HEK293 (cell line): ENCODE data around the gene ITPRIPL2.

Experiments used
- CTCF ChIA-PET: fragments of 350-600 bp; formaldehyde crosslinking; extraction: SDS; loops from one replicate; lab custom pipeline; 2021; ENCODE audit warnings: antibody characterized with exemption; lab: Yijun Ruan, JAX
- POLR2A ChIA-PET: fragments of 300-600 bp; formaldehyde crosslinking; extraction: SDS; loops from one replicate; lab custom pipeline; 2020; ENCODE audit warnings: antibody characterized with exemption, inconsistent platforms; lab: Yijun Ruan, JAX
- H3K27ac ChIP-seq: fragments of 200-500 bp; sonication (Bioruptor generic); 2 replicates; pipeline ENCODE4 v1.5.1; 2014; ENCODE audit warnings: low read depth, low read length, control low read depth, inconsistent platforms; ENCODE audit errors: extremely low read depth
- H3K36me3 ChIP-seq, 2 experiments: fragments of 200-500 bp in 1 of 2; sonication (Bioruptor generic) in 1 of 2; 1 replicate in 1 of 2; 2 replicates in 1 of 2; pipeline ENCODE4 v1.5.1; 2014 to 2017; ENCODE audit warnings: inconsistent platforms in 2 of 2, low read length in 2 of 2; ENCODE audit not compliant: control insufficient read depth in 2 of 2, insufficient read depth in 1 of 2
- H3K4me1 ChIP-seq: fragments of 200-500 bp; sonication (Bioruptor generic); 2 replicates; pipeline ENCODE4 v1.5.1; 2014; ENCODE audit warnings: mild to moderate bottlenecking, low read length, inconsistent platforms; ENCODE audit not compliant: control insufficient read depth, insufficient read depth
- H3K4me3 ChIP-seq: 2 replicates; pipeline ENCODE4 v1.5.1; 2011; ENCODE audit warnings: low read depth, mild to moderate bottlenecking, control low read depth, low read length, moderate library complexity
- H3K9me3 ChIP-seq: fragments of 200-500 bp; sonication (Bioruptor generic); 2 replicates; pipeline ENCODE4 v1.5.1; 2014; ENCODE audit warnings: low read depth, low read length, inconsistent platforms; ENCODE audit not compliant: control insufficient read depth, insufficient read depth
- KLF9 ChIP-seq: fragments of 450-650 bp; formaldehyde crosslinking; IDR thresholded peaks from 2 replicates; pipeline ENCODE4 v1.5.1; 2016; ENCODE audit warnings: missing biosample characterization, missing genetic modification characterization, low read depth
- OSR2 ChIP-seq: fragments of 450-650 bp; formaldehyde crosslinking; IDR thresholded peaks from 2 replicates; pipeline ENCODE4 v1.5.1; 2016; ENCODE audit warnings: missing biosample characterization, missing genetic modification characterization
- YY1 ChIP-seq: fragments of 450-650 bp; formaldehyde crosslinking; IDR thresholded peaks from 2 replicates; pipeline ENCODE4 v1.5.1; 2018; ENCODE audit warnings: missing biosample characterization, missing genetic modification characterization
- ZBTB17 ChIP-seq: fragments of 450-650 bp; formaldehyde crosslinking; IDR thresholded peaks from 2 replicates; pipeline ENCODE4 v1.5.1; 2016; ENCODE audit warnings: missing biosample characterization, missing genetic modification characterization
- ZBTB7A ChIP-seq: fragments of 450-650 bp; formaldehyde crosslinking; IDR thresholded peaks from 2 replicates; pipeline ENCODE4 v1.5.1; 2016; ENCODE audit warnings: low read depth, missing biosample characterization, missing genetic modification characterization
- ZNF2 ChIP-seq: fragments of 450-650 bp; formaldehyde crosslinking; IDR thresholded peaks from 2 replicates; pipeline ENCODE4 v1.5.1; 2016; ENCODE audit warnings: missing biosample characterization, missing genetic modification characterization
- ZNF266 ChIP-seq: fragments of 450-650 bp; formaldehyde crosslinking; IDR thresholded peaks from 2 replicates; pipeline ENCODE4 v1.5.1; 2016; ENCODE audit warnings: missing biosample characterization, missing genetic modification characterization, low read depth
- ZNF341 ChIP-seq: fragments of 450-650 bp; formaldehyde crosslinking; IDR thresholded peaks from 2 replicates; pipeline ENCODE4; 2016; ENCODE audit warnings: low read depth, missing biosample characterization, missing genetic modification characterization
- ZNF426 ChIP-seq: fragments of 450-650 bp; formaldehyde crosslinking; IDR thresholded peaks from 2 replicates; pipeline ENCODE4 v1.5.1; 2017; ENCODE audit warnings: missing biosample characterization, missing genetic modification characterization, mild to moderate bottlenecking, inconsistent platforms, moderate library complexity
- ZNF585B ChIP-seq: fragments of 450-650 bp; formaldehyde crosslinking; IDR thresholded peaks from 2 replicates; pipeline ENCODE4 v1.5.1; 2016; ENCODE audit warnings: missing biosample characterization, missing genetic modification characterization
- TF ChIP-seq, protein P1 (sequence below): fragments of 450-650 bp; formaldehyde crosslinking; IDR thresholded peaks from 2 replicates; pipeline ENCODE4 v1.5.1; 2016; ENCODE audit warnings: missing biosample characterization, missing genetic modification characterization
- TF ChIP-seq, protein P2 (sequence below): fragments of 450-650 bp; formaldehyde crosslinking; conservative IDR thresholded peaks from 2 replicates; pipeline ENCODE4 v1.5.1; 2016; ENCODE audit warnings: low read depth, missing biosample characterization, missing genetic modification characterization

ITPRIPL2 gene

DNA sequence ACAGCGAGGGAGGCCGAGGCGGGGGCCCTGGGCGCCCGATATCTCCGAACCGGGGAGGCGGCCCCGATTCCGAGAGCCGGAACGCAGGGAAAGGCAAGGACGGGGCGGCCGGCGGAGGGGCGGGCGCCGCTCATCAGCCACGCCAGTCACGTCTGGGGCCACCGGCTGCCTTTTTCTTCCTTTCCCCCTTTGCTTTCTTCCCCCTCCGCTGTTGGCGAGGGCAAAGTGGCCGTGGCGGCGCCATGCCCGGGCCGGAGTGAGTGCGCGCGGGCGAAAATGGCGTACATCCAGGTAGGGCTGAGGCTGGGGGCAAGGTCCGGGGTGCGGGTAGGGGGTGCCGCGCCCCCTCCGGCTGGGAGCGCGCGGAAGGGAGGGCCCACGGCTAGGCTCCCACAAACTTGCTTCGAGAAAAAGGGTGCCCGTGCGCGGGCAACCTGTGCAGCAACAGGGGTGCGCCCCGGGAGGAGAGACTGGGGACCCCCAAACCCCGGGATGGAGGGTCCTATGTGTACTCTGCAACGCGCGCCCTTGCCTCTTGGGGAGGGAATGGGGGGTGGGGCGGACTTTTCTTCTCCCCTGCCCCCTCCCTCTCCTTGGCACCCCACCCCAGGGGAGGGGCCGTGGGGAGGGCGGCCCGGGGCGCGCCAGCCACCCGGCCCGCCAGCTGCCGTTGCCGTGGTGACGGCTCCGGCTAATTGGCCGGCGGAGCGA lies 54.8 kb downstream of the ITPRIPL2 start (continued):
- TF ChIP-seq, protein P1, sequence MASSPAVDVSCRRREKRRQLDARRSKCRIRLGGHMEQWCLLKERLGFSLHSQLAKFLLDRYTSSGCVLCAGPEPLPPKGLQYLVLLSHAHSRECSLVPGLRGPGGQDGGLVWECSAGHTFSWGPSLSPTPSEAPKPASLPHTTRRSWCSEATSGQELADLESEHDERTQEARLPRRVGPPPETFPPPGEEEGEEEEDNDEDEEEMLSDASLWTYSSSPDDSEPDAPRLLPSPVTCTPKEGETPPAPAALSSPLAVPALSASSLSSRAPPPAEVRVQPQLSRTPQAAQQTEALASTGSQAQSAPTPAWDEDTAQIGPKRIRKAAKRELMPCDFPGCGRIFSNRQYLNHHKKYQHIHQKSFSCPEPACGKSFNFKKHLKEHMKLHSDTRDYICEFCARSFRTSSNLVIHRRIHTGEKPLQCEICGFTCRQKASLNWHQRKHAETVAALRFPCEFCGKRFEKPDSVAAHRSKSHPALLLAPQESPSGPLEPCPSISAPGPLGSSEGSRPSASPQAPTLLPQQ: peak; percentile 56
- no peak for TF ChIP-seq OSR2 (tag by site-specific recombination)
- peak; percentile 46; the same call in 1 of the 2 replicates for TF ChIP-seq KLF9 (tag by site-specific recombination)
- peak; percentile 83 for TF ChIP-seq YY1 (tag by site-specific recombination)
- TF ChIP-seq ZNF266 (tag by site-specific recombination): no peak
- no peak for TF ChIP-seq ZNF2 (tag by site-specific recombination)
- TF ChIP-seq ZBTB17: no peak
- peak; percentile 72 for TF ChIP-seq ZBTB7A (tag by site-specific recombination)
- no peak for TF ChIP-seq ZNF585B

DNA sequence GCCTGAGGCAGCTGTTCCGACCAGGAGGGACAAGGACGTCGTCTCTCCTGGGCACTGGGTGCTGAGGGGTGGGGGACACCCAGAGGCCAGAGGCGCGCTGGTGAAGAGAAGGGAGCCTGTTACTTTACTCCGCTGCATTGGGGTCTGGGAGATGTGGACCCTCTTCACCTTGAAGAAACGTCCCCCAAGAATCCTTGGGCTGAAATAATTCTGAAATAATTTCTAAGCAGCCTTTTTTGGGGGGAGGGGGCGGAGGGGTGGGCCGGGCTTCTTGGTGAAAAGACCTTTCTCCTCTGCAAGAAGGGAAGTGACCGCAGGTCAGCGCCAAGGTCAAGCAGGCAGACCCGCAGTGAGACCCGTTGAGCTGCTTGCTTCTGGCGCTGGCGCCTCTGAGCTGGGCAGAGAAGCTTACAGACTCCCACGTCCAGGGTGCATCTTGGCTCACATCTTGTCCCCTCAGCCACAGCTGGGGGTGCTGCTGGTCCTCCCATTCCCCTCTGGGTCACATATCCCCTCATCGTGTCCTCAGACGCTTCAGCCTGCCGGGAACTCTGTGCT lies 55.4 kb downstream of the ITPRIPL2 start:
- no peaks in the 10 kb centered on the region for H3K9me3 ChIP-seq
- TF ChIP-seq ZNF341 (tag by site-specific recombination) (peak; percentile 4), ZNF585B (no peak)
- TF ChIP-seq, protein P2, sequence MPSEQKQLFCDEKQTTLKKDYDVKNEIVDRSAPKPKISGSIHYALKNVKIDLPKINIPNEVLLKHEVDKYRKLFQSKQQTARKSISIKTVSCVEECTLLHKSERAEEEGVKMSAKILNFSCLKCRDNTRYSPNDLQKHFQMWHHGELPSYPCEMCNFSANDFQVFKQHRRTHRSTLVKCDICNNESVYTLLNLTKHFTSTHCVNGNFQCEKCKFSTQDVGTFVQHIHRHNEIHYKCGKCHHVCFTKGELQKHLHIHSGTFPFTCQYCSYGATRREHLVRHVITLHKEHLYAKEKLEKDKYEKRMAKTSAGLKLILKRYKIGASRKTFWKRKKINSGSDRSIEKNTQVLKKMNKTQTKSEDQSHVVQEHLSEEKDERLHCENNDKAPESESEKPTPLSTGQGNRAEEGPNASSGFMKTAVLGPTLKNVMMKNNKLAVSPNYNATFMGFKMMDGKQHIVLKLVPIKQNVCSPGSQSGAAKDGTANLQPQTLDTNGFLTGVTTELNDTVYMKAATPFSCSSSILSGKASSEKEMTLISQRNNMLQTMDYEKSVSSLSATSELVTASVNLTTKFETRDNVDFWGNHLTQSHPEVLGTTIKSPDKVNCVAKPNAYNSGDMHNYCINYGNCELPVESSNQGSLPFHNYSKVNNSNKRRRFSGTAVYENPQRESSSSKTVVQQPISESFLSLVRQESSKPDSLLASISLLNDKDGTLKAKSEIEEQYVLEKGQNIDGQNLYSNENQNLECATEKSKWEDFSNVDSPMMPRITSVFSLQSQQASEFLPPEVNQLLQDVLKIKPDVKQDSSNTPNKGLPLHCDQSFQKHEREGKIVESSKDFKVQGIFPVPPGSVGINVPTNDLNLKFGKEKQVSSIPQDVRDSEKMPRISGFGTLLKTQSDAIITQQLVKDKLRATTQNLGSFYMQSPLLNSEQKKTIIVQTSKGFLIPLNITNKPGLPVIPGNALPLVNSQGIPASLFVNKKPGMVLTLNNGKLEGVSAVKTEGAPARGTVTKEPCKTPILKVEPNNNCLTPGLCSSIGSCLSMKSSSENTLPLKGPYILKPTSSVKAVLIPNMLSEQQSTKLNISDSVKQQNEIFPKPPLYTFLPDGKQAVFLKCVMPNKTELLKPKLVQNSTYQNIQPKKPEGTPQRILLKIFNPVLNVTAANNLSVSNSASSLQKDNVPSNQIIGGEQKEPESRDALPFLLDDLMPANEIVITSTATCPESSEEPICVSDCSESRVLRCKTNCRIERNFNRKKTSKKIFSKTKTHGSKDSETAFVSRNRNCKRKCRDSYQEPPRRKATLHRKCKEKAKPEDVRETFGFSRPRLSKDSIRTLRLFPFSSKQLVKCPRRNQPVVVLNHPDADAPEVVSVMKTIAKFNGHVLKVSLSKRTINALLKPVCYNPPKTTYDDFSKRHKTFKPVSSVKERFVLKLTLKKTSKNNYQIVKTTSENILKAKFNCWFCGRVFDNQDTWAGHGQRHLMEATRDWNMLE: no peak
- H3K36me3 ChIP-seq: no peaks in the 10 kb centered on the region
- no peak overlapping the region for H3K27ac ChIP-seq
- no peaks in the 10 kb centered on the region for H3K4me1 ChIP-seq
- CTCF ChIA-PET: interaction anchor here (0.5 to 2.8 kb wide), 3 partner anchors 11 to 81 kb away, joined by 3 to 10 read pairs (median 3); no protein-coding TSS in a partner anchor
- POLR2A ChIA-PET: interaction anchor here (1.0 kb wide), 1 partner anchor 368 kb away, joined by 3 read pairs; the partner anchor contains the start of gene ARL6IP1
- H3K4me3 ChIP-seq: no peak overlapping the region; the same call in none of the 2 replicates

DNA sequence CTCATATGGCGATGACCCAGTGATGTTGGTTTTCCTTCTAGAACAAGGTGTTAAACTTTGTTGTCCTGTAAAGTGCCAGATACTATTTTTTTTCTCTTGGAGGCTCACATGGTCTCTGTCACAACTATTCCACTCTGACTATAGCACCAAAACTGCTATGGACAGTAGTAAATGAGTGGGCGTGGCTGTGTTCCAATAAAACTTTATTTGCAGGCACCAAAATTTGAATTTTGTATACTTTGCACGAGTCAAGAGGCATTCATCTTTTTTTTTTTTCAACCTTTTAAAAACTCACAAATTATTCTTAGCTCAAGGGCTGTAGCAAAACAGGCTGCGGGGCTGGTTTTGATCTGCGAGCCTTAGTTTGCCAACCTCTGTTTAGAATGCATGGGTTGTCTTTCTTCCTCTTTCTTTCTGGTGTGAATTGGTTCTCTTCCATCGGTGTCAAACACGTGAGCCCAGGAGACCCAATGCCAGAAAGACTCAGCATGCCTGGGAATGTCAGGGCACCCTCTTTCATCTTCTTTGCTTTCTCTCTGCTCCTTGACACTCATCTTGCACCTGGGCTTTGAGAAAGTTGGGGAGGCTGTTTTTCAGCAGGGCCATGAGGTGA lies 56.4 kb downstream of the ITPRIPL2 start:
- ChIA-PET CTCF (interaction anchor here (0.6 to 2.8 kb wide), 3 partner anchors 10 to 286 kb away, joined by 3 to 10 read pairs (median 4); no protein-coding TSS in a partner anchor), POLR2A (no interaction called here)
- Histone ChIP-seq H3K4me3 (no peak overlapping the region), H3K9me3 (no peaks in the 10 kb centered on the region), H3K27ac (no peak overlapping the region), H3K36me3 (no peaks in the 10 kb centered on the region), H3K4me1 (no peaks in the 10 kb centered on the region)
- TF ChIP-seq KLF9 (tag by site-specific recombination) (0 out of 2 replicates have a peak, but pooled peaks have one; percentile 30), ZNF426 (tag by site-specific recombination) (no peak)
